Osteocyte (in vitro differentiated cells): ENCODE data around the gene YWHAQ. TPM values are rescaled to one million over a fixed set of nuclear protein-coding genes. Genes with fewer than 3 reads are reported as not detected.

Experiments used
- DNase-seq: peaks from one replicate; pipeline ENCODE4 v3.0.0; 2021; ENCODE audit warnings: mixed read lengths; ENCODE audit not compliant: unreplicated experiment; ENCODE audit errors: extremely low spot score
- H3K27ac Mint-ChIP-seq: one replicate; pipeline ENCODE4 v1.8.0; 2021; ENCODE audit warnings: mild to moderate bottlenecking, mixed read lengths; ENCODE audit not compliant: unreplicated experiment
- H3K27me3 Mint-ChIP-seq: one replicate; pipeline ENCODE4 v1.8.0; 2021; ENCODE audit warnings: mixed read lengths; ENCODE audit not compliant: unreplicated experiment
- H3K36me3 Mint-ChIP-seq: one replicate; pipeline ENCODE4 v1.8.0; 2021; ENCODE audit warnings: mixed read lengths; ENCODE audit not compliant: unreplicated experiment
- H3K4me1 Mint-ChIP-seq: one replicate; pipeline ENCODE4 v1.8.0; 2021; ENCODE audit warnings: mixed read lengths; ENCODE audit not compliant: unreplicated experiment
- H3K4me3 Mint-ChIP-seq: one replicate; pipeline ENCODE4 v1.8.0; 2021; ENCODE audit warnings: mild to moderate bottlenecking, moderate library complexity, mixed read lengths; ENCODE audit not compliant: unreplicated experiment
- H3K9me3 Mint-ChIP-seq: one replicate; pipeline ENCODE4 v1.8.0; 2021; ENCODE audit warnings: mixed read lengths; ENCODE audit not compliant: unreplicated experiment
- total RNA-seq: library from RNA; stranded (reverse); gene quantifications from 2 replicates; pipeline ENCODE4 v1.2.1, GENCODE V29; 2021
- TF ChIP-seq, protein P1 (sequence below): fragments of 200-600 bp; sonication (generic); IDR thresholded peaks from 2 replicates; pipeline ENCODE4 v1.5.0; 2021; ENCODE audit warnings: antibody characterized with exemption, mild to moderate bottlenecking, moderate library complexity

YWHAQ gene
- total RNA-seq, 1 donor from 2014 or later, result 296 TPM

DNA sequence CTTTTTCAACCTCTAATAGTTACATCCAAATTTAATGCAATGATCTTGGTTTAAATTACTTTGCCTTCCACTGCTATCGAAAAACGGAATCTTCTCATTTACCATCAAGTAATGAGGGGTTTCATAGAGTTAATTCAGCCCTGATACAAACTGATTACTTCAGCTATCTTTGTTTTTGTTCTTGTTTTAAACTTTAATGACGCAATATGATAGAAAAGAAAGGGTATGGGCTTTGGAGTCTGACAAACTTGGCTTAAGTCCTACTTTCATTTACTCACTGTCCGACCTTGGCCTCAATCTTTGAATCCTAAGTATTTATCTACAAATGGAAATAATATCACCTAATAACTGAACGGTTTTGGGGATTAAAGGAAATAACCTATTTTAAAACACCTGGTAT is 91.3 kb downstream of the YWHAQ start:
- peak overlapping the region; percentile 89 for H3K27ac Mint-ChIP-seq
- no peaks in the 10 kb centered on the region for H3K27me3 Mint-ChIP-seq
- H3K4me1 Mint-ChIP-seq, result peaks cover 47% of the 10 kb centered on the region
- no peaks in the 10 kb centered on the region for H3K9me3 Mint-ChIP-seq
- peaks cover 15% of the 10 kb centered on the region for H3K36me3 Mint-ChIP-seq
- TF ChIP-seq, protein P1, sequence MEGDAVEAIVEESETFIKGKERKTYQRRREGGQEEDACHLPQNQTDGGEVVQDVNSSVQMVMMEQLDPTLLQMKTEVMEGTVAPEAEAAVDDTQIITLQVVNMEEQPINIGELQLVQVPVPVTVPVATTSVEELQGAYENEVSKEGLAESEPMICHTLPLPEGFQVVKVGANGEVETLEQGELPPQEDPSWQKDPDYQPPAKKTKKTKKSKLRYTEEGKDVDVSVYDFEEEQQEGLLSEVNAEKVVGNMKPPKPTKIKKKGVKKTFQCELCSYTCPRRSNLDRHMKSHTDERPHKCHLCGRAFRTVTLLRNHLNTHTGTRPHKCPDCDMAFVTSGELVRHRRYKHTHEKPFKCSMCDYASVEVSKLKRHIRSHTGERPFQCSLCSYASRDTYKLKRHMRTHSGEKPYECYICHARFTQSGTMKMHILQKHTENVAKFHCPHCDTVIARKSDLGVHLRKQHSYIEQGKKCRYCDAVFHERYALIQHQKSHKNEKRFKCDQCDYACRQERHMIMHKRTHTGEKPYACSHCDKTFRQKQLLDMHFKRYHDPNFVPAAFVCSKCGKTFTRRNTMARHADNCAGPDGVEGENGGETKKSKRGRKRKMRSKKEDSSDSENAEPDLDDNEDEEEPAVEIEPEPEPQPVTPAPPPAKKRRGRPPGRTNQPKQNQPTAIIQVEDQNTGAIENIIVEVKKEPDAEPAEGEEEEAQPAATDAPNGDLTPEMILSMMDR, result no peak
- H3K4me3 Mint-ChIP-seq, result no peak overlapping the region
- no peak for DNase-seq

DNA sequence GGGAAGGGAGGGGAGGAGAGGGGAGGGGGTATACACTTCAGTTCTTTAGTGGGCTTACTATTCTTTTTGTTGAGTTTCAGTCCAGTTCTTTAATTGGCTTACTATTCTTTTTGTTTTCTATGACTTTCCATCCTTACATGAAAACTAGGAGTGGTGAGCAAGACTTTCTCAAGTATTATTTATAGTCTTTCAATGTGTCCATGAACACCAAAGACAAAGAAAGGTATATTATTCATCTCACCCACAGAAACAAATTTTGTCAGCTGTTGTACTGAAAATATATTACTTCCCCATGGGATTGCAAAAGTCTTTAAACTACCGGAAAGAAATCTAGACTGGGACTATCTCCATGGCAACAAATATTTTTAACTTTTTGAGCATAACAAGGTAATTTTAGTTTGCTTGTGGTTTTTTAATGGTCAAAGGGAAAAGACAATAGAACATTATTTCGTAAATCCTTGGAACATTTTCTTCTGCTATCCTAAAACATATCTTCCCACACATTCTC is 92.7 kb downstream of the YWHAQ start:
- no peak for DNase-seq
- TF ChIP-seq, protein P1, result no peak
- Mint-ChIP-seq H3K4me3 (peak overlapping the region; percentile 1), H3K27ac (peak overlapping the region; percentile 89), H3K4me1 (peaks cover 41% of the 10 kb centered on the region), H3K9me3 (no peaks in the 10 kb centered on the region), H3K36me3 (peaks cover 20% of the 10 kb centered on the region), H3K27me3 (no peaks in the 10 kb centered on the region)

DNA sequence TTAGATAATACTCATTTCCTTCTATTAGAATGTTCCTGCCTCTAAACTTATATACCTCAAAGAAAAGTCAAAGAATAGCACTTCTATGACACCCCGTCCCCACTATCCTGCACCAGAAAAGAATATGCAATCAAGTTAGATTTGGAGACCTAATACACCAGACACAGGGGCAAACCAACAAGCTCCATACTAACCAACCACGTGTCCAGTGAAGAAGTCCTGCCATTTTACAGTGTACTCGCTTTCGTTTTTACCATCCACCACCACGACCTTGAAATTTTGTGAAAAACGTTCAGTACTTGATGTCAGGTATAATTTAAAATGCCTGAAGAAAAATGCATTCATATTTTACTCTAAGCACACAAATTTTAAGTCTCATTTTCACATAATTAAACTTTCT is 94.3 kb downstream of the YWHAQ start:
- H3K36me3 Mint-ChIP-seq, result peaks cover 22% of the 10 kb centered on the region
- peak overlapping the region; percentile 78 for H3K27ac Mint-ChIP-seq
- no peak overlapping the region for H3K4me3 Mint-ChIP-seq
- H3K27me3 Mint-ChIP-seq, result no peaks in the 10 kb centered on the region
- TF ChIP-seq, protein P1, result no peak
- H3K4me1 Mint-ChIP-seq, result peaks cover 41% of the 10 kb centered on the region
- H3K9me3 Mint-ChIP-seq, result no peaks in the 10 kb centered on the region
- DNase-seq, result no peak

DNA sequence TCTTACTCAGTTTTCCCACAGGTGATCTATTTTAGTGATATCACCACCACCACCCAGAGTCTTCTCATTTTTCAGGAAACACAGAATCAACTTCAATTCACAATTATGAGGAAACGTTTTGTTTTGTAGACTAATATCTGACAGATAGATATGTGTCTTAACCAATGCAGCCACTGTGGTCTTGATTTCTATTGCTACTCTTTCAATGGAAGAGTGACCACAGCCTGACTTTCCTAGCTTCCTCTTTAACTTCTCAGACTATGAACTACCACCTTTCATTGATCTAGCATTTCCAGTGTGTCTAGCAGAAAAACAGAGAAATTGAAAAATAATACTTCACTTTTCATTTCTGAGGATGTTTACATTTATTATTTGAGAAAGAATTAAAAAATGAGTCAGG is 95.6 kb downstream of the YWHAQ start:
- TF ChIP-seq, protein P1, result no peak
- H3K9me3 Mint-ChIP-seq, result no peaks in the 10 kb centered on the region
- no peaks in the 10 kb centered on the region for H3K27me3 Mint-ChIP-seq
- H3K4me3 Mint-ChIP-seq, result no peak overlapping the region
- no peak overlapping the region for H3K27ac Mint-ChIP-seq
- H3K36me3 Mint-ChIP-seq, result peaks cover 22% of the 10 kb centered on the region
- DNase-seq, result no peak
- H3K4me1 Mint-ChIP-seq, result peaks cover 42% of the 10 kb centered on the region

Other genes starting within 250 kb of the YWHAQ start
- 91.8 and 98.0 TPM in 2 replicates for gene ITGB1BP1, start 207.5 kb downstream of the YWHAQ start, total RNA-seq
- gene CPSF3, start 207.3 kb downstream of the YWHAQ start, total RNA-seq, result 27.7 and 28.8 TPM in 2 replicates
- 68.7 and 71.6 TPM in 2 replicates for gene IAH1, start 156.4 kb downstream of the YWHAQ start, total RNA-seq
- gene ADAM17, start 75.2 kb downstream of the YWHAQ start, total RNA-seq, result 36.4 and 42.2 TPM in 2 replicates
- gene TAF1B, start 212.5 kb upstream of the YWHAQ start, total RNA-seq, result 23.0 and 25.9 TPM in 2 replicates